ENCODE data around the gene DKK3.

The DKK3 gene

GRCh38 chr11:11966354-11966741 is 42.1 kb downstream of the DKK3 start:
- H3K4me1 ChIP-seq (ENCODE audit: insufficient read depth, poor library complexity, severe bottlenecking): no peaks in the 10 kb centered on the region
- no peak overlapping the region for H3K27ac ChIP-seq (ENCODE audit: poor library complexity, severe bottlenecking)
- no peak overlapping the region for H3K4me3 ChIP-seq (ENCODE audit: severe bottlenecking)
- H3K27me3 ChIP-seq (ENCODE audit: insufficient read depth, poor library complexity, severe bottlenecking): no peaks in the 10 kb centered on the region
- ATAC-seq (ENCODE audit: low read depth): 0 out of 3 replicates have a peak, but pooled peaks have one; percentile 7
- DNase-seq (ENCODE audit: low spot score): no peak
- no peaks in the 10 kb centered on the region for H3K9me3 ChIP-seq (ENCODE audit: severe bottlenecking)
- no peak for TF ChIP-seq CTCF (IDR thresholded peaks at IDR 0.05; ENCODE audit: poor library complexity, severe bottlenecking)
- peaks cover 35% of the 10 kb centered on the region for H3K36me3 ChIP-seq (ENCODE audit: low read depth)

GRCh38 chr11:11965656-11966353 is 42.6 kb downstream of the DKK3 start:
- no peaks in the 10 kb centered on the region for H3K9me3 ChIP-seq (ENCODE audit: severe bottlenecking)
- ATAC-seq (ENCODE audit: low read depth) (no peak), DNase-seq (ENCODE audit: low spot score) (no peak)
- no peak for TF ChIP-seq CTCF (IDR thresholded peaks at IDR 0.05; ENCODE audit: poor library complexity, severe bottlenecking)
- H3K36me3 ChIP-seq (ENCODE audit: low read depth): peaks cover 33% of the 10 kb centered on the region
- H3K4me3 ChIP-seq (ENCODE audit: severe bottlenecking): no peak overlapping the region
- no peaks in the 10 kb centered on the region for H3K27me3 ChIP-seq (ENCODE audit: insufficient read depth, poor library complexity, severe bottlenecking)
- no peaks in the 10 kb centered on the region for H3K4me1 ChIP-seq (ENCODE audit: insufficient read depth, poor library complexity, severe bottlenecking)
- H3K27ac ChIP-seq (ENCODE audit: poor library complexity, severe bottlenecking): no peak overlapping the region

GRCh38 chr11:11965192-11965591 is 43.2 kb downstream of the DKK3 start:
- ATAC-seq (ENCODE audit: low read depth) (no peak), DNase-seq (ENCODE audit: low spot score) (no peak)
- TF ChIP-seq CTCF (IDR thresholded peaks at IDR 0.05; ENCODE audit: poor library complexity, severe bottlenecking): no peak
- no peaks in the 10 kb centered on the region for H3K9me3 ChIP-seq (ENCODE audit: severe bottlenecking)
- no peak overlapping the region for H3K4me3 ChIP-seq (ENCODE audit: severe bottlenecking)
- H3K27ac ChIP-seq (ENCODE audit: poor library complexity, severe bottlenecking): no peak overlapping the region
- no peaks in the 10 kb centered on the region for H3K4me1 ChIP-seq (ENCODE audit: insufficient read depth, poor library complexity, severe bottlenecking)
- no peaks in the 10 kb centered on the region for H3K27me3 ChIP-seq (ENCODE audit: insufficient read depth, poor library complexity, severe bottlenecking)
- H3K36me3 ChIP-seq (ENCODE audit: low read depth): peaks cover 33% of the 10 kb centered on the region

- Histone ChIP-seq H3K9me3 (ENCODE audit: severe bottlenecking) (no peaks in the 10 kb centered on the region), H3K4me3 (ENCODE audit: severe bottlenecking) (no peak overlapping the region), H3K27me3 (ENCODE audit: insufficient read depth, poor library complexity, severe bottlenecking) (no peaks in the 10 kb centered on the region), H3K27ac (ENCODE audit: poor library complexity, severe bottlenecking) (no peak overlapping the region), H3K36me3 (ENCODE audit: low read depth) (peaks cover 33% of the 10 kb centered on the region), H3K4me1 (ENCODE audit: insufficient read depth, poor library complexity, severe bottlenecking) (no peaks in the 10 kb centered on the region)
- ATAC-seq (ENCODE audit: low read depth) (no peak), DNase-seq (ENCODE audit: low spot score) (no peak)
- no peak for TF ChIP-seq CTCF (IDR thresholded peaks at IDR 0.05; ENCODE audit: poor library complexity, severe bottlenecking)
Measured at GRCh38 chr11:11964774-11965150, 43.7 kb downstream of the DKK3 start.

Data from RWPE2 (cell line).